CD4-positive, alpha-beta T cell treated with Interleukin-10 for 1 hour (primary cell): ENCODE results near the gene OR2M5.

Experiments
- DNase-seq: peaks from one replicate; pipeline ENCODE4 v3.0.0-alpha.2; 2020

Gene OR2M5, protein sequence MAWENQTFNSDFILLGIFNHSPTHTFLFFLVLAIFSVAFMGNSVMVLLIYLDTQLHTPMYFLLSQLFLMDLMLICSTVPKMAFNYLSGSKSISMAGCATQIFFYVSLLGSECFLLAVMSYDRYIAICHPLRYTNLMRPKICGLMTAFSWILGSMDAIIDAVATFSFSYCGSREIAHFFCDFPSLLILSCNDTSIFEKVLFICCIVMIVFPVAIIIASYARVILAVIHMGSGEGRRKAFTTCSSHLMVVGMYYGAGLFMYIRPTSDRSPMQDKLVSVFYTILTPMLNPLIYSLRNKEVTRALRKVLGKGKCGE

DNA sequence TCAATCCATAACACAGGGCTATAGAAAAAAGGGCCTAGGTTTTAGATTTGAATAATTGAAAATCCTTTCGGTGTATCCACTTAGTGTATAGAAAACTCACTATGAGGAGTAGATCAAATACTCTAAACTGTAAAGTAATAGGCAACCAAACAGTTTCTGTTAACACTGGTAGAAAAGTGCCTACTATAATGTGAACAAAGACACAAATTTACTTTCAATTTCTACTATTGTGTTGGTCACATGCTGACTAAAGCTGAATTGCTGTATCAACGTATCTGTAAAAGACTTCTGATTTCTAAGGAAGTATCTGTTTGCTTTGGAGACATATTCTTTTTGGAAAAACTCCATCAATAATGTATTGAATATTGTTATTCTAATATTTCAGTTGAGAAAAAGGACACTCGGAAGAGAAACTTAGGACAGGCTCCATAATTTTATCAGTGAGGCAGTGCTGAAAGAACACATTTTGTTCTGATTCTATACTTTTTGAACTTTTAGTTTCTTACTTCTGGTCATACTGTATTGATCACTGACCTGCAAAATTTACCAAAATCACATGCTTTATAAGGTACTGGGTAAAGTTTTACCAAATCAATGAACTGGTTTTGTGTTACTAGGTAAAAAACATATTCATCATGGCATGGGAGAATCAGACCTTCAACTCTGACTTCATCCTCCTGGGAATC lies at the start of gene OR2M5:
Gene OR2M5 (plus strand): TSS at position 636 of the 686 bp plus-strand sequence. CDS start 0 bp downstream, at position 636.
- no peak for DNase-seq

DNA sequence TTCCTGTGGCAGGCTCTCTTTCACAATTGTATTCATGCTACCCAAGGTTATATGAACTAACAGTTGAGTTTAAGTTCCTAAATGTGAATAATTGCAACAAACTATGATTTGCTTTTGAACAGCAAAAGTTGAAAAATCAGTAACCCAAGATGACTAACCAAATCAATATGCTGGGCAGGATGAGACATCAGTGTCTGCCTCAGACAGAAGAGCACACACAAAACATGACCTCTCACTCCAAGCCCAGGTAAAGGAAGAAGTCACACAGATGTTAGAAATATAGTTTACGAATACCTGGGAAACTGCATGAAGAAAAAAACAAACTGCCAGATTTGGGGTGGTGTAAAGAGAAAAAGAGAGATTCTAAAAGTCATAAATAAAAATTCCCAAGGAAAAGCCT lies 46.4 kb upstream of the OR2M5 start:
- no peak for DNase-seq

DNA sequence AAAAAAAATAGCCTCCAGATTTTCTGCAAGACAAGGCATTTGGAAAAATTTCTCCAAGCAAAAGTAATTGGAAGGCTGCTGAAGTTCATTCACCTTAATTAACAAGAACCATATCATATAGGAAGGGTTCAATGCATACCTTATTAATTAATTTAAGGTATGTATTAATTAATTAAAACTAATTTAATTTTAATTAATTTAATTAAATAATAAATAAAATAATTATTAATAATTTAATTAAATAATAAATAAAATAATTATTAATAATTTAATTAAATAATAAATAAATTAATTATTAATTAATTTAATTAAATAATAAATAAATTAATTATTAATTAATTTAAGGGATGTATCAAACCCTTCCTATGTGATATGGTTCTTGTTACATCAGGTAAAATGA lies 42.1 kb upstream of the OR2M5 start:
- no peak for DNase-seq

DNA sequence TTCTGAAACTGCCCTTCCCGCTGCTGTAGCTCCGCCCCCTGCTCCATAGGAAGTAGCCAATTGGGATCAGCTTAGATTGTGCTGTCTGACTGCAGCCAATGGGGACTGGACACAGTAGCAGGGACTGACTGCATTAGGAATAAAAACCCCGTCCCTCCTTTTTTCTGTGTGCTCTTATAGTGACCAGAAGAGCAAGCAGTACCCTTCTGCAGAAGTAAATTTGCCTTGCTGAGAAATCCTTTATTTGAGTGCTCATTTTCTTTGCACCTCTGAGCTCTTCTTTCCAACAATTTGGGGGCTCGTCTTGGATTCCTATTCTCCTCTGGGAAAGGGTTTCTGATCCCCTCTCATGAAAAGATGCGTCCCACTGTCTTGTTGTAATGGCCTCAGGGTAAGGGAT lies 33.8 kb upstream of the OR2M5 start:
- no peak for DNase-seq

DNA sequence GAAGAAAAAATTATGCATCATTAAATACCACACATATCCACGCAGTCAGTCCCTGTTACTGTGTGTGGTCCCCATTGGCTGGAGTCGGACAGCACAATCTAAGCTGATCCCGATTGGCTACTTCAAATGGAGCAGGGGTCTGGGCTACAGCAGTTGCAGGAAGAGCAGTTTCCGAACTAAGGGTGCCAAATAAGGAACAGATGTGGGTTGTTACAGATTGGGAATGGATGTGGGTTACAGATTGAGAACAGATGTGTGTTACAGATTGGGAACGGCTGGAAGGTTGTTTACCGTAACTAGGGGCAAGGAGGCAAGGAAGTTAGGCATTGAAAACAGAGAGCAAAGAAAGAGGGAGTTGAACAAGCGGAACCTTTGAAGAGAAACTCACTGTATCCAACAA lies 30.1 kb upstream of the OR2M5 start:
- no peak for DNase-seq

DNA sequence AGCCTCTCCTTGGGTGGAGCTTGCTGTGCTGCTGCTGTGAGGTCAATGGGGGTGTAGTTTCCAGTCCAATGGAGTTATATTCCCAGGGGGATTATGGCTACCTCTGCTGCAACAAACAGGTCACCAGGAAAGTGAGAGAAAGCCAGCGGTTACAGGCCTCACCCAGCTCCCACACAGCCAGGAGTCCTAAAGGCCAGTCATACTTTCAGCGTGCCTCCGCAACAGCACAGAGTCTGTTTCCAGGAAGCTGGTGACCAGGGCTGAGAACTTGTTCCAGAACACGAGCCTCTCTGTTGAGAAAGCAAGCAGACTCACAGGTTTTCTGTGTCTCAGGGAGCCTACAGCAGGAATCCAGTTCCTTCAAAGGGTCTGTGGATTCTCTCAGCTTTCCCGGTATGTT lies 17.3 kb upstream of the OR2M5 start:
- no peak for DNase-seq

DNA sequence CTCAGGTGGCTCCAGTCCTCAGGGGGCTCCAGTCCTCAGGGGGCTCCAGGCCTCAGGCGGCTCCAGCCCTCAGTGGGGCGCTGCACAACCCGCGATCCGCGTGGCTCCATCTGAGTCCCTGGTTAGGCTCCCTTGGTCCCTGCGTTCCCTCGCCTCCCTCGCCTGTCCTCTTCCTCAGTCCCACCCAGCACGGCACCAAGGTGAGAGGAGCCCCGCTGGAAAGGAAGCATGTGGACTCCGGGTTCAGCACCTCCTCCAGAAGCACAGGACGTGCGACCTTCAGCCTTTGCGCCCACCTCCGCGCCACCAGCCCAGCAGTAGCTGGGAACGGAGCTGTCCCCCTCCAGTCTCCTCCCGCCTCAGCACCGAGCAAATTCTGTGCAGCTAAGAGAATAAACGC lies 8.1 kb upstream of the OR2M5 start:
- DNase-seq, result no peak

DNA sequence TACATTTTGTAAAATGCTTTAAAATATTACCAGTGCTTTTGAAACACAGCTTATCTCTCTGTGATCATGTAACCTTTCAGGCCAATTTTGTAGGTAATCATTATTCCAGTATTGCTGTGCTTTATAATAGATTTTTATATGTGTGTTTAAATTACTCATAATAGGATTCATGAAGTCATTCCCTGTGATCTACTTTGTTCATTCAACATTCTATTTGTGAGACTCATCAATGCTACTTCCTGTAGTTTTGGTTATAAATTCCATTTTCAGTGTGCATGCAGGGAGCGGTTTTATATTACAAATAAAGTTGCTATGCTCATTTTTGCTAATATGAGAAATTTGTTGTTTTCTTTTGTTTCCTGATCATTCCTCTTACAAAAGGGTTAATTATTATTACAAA lies 4.1 kb upstream of the OR2M5 start:
- DNase-seq, result no peak

DNA sequence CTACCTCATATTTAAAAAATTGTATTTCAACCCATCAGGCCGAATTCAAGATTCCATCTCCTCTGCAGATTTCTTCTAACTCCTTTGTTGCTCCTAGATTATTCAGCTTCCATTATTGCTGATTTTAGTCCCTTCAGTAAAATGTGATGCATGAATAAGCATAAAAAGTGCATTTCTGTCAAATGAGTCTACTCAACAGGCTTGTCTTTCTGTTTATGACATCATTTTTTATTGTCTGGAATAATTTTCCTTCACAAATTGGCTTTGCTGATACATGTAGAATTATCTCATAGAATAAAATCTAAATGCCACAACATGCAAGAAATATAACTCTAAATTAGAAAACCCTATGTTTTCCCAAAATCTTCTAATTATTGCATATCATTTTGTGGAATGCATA lies 1.6 kb upstream of the OR2M5 start:
- DNase-seq, result no peak

DNA sequence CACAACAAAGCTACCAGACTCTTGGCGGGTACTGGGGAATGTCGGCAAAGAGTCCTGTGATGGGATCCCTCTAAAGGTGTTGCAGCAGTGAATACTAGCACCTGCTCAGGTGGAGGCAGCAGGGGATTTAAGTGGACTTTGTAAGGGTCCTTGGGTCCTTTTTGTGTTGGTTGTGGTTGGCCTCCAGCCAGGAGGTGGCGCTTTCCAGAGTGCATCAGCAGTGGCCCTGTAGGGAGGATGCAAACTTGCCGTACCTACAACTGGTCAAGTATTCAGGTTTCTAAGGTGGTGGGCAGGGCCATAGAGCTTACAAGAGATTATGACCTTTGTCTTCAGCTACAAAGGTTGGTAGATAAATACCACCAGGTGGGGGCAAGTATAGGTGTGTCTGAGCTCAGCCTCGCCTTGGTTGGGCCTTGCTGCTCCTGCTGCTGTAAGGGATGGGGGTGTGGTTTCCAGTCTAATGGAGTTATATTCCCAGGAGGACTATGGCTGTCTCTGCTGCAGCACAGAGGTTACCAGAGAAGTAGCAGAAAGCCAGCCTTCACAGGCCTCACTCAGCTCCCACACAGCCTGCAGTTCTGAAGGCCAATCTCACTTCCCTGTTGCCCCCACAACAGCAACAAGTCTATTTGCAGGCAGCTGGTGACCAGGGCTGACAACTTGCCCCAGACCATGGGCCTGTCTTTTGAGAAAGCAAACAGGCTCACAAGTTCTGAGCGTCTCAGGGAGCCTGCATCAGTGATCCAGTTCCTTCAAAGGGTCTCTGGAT lies 7.3 kb downstream of the OR2M5 start:
- no peak for DNase-seq

DNA sequence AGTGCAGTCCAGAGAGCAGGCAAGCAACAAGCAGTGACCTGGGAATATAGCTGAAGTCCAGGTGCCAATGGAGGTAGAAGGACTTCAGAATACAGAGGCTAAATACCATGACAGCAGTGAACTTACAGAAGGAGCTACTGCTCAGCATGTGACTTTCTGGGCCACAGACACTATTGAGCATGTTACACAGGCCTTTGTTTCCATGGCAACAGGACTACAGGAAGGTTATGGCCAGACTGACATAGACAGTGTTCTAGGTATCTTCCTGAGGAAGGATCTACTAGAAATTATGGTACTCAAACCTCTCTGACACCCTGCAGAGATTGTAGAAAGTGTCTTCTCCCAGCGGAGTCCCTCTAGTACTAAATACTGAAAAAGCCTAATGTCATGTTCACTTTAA lies 11.0 kb downstream of the OR2M5 start:
- no peak for DNase-seq

DNA sequence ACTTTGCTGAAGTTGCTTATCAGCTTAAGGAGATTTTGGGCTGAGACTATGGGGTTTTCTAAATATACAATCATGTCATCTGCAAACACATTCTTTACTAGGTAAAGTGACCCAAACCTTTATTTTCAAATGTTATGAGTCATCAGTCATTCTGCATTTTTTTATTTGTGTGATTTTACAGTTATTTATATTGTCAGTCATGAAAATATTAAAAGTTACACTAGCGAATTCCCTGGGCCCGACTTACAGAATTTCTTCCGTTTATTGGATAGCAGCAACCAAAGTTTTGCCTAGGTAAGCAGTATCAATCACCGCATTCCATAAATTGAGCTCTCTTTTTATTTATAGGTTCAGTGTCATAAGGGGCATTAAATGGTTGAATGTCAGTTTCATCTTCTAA lies 13.8 kb downstream of the OR2M5 start:
- no peak for DNase-seq

DNA sequence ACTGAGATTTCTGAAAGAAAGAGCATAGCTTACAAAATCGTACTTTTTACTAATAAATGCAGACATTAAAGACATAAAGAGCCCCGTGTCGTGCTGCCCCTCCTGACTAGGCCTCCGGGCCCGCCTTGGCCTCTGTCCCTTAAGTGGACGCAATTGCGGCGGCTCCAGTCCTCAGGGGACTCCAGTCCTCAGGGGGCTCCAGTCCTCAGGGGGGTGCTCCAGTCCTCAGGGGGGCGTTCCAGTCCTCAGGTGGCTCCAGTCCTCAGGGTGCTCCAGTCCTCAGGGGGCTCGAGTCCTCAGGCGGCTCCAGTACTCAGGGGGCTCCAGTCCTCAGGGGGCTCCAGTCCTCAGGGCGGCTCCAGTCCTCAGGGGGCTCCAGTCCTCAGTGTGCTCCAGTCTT lies 19.1 kb downstream of the OR2M5 start:
- DNase-seq, result no peak

DNA sequence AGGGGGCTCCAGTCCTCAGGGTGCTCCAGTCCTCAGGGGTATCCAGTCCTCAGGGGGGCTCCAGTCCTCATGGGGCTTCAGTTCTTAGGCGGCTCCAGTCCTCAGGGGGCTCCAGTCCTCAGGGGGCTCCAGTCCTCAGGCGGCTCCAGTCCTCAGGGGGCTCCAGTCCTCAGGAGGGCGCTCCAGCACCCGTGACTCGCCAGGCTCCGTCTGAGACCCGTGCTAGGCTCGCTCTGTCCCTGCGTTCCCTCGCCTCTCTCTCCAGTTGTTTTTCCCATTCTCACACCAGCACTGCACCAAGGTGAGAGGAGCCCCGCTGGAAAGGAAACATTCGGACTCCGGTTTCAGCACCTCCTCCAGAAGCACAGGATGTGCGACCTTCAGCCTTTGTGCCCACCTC lies 20.2 kb downstream of the OR2M5 start:
- DNase-seq, result no peak

DNA sequence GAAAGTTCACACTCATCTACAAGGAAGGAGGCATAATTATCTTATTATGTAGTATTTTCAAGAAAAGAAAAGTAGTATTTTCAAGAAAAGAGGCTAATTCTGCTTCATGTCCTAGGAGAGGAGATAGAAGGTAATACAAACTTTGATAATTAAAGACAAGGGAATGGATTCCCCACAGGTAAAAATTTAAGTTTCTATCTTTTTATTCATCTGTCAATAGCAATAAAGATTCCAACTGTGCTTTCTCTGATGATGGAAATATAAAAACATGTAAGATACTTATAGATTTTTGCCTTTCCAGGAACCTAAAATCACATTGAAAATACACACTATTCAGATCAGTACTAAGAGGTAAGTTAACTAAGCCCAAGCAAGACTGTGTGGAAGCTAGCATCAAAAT lies 29.6 kb downstream of the OR2M5 start, which contains the start of gene OR2M2:
Gene OR2M2 (plus strand): TSS at position 301 of the 400 bp plus-strand sequence. CDS start 5,165 bp downstream, outside the sequence.
- DNase-seq, result no peak

DNA sequence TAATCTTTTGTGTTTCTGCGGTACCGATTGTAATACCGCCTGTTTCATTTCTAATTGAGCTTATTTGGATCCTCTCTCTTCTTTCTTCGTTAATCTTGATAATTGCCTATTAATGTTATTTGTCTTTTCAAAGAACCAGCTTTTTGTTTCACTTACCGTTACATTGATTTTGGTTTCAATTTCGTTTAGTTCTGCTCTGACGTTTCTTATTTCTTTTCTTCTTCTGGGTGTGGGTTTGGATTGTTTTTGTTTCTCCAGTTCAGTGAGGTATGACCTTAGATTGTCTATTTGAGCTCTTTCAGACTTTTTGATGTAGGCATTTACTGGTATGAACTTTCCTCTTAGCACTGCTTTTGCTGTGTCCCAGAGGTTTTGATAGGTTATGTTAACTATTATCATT lies 39.0 kb downstream of the OR2M5 start:
- DNase-seq, result no peak

DNA sequence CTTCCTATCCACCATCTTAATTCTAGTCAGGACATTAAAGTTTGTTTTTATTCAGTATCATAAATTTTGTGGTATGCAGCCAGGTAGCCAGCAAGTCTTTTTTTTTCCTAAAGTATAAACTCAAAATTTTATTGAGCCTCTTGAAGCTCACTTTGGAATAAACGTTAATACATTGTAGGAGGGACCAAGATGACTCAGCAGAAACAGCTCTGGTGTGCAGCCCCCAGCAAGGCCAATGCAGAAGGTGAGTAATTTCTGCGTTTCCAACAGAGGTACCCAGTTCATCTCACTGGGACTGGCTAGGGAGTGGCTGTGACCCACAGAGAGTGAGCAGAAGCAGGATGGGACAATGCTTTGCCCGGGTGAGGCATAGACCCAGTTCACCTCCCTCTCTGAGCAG lies 42.4 kb downstream of the OR2M5 start:
- DNase-seq, result no peak

DNA sequence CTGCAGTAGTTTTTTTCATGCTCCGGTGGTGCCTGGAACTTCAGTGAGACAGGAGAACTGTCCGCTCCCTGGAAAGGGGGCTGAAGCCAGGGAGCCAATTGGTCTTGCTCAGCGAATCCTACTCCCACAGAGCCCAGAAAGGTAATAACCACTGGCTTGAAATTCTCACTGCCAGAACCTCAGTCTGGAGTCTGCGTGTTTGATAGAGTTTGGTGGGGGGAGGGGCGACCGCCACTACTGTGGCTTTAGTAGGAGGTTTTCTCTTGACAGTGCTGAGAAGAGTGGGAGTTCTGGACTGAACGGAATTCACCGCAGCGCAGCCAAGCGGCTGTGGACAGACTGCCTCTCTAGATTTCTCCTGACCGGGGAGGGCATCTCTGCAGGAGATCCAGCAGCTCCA lies 44.1 kb downstream of the OR2M5 start:
- no peak for DNase-seq

DNA sequence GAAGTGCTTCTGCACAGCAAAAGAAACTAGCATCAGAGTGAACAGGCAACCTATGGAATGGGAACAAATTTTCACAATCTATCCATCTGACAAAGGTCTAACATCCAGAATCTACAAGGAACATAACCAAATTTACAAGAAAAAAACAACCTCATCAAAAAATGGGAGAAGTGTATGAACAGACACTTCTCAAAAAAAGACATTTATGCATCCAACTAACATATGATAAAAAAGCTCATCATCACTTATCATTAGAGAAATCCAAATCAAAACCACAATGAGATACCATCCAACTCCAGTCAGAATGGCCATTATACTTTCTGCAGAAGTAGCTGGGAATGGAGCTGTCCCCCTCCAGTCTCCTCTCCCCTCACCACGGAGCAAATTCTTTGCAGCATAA lies 49.2 kb downstream of the OR2M5 start:
- DNase-seq, result no peak
